Measurements from ENCODE around the gene ALDH6A1.

GRCh38 chr14:74085828-74086227 is 1.6 kb upstream of the ALDH6A1 start:
- TF ChIP-seq CTCF (IDR thresholded peaks at IDR 0.05) (no peak), POLR2AphosphoS5 (IDR thresholded peaks at IDR 0.05) (no peak), POLR2A (IDR thresholded peaks at IDR 0.05) (no peak), EP300 (IDR thresholded peaks at IDR 0.05) (no peak)

Data from stomach (tissue), 4 donors.